ENCODE results near the gene DRAXIN.

DNA sequence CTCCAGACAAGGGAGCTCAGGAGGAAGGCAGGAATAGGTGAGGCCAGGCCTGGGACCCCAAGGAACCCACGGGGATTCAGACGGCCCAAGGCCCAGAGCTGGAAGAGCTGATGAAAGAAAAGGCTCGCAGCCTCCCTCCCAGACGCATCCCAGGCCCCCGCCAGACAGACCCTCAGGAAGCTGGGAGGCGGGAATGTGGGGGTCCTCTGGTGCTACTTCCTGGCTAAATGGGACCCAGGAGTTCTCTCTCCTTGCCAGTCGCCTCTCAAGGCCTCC lies 37.7 kb upstream of the DRAXIN start:
- TF ChIP-seq, protein P1, sequence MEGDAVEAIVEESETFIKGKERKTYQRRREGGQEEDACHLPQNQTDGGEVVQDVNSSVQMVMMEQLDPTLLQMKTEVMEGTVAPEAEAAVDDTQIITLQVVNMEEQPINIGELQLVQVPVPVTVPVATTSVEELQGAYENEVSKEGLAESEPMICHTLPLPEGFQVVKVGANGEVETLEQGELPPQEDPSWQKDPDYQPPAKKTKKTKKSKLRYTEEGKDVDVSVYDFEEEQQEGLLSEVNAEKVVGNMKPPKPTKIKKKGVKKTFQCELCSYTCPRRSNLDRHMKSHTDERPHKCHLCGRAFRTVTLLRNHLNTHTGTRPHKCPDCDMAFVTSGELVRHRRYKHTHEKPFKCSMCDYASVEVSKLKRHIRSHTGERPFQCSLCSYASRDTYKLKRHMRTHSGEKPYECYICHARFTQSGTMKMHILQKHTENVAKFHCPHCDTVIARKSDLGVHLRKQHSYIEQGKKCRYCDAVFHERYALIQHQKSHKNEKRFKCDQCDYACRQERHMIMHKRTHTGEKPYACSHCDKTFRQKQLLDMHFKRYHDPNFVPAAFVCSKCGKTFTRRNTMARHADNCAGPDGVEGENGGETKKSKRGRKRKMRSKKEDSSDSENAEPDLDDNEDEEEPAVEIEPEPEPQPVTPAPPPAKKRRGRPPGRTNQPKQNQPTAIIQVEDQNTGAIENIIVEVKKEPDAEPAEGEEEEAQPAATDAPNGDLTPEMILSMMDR (IDR thresholded peaks at IDR 0.05): no peak
- TF ChIP-seq POLR2A (IDR thresholded peaks at IDR 0.05): no peak

Measured in uterus (tissue), 2 donors.